SK-N-SH (cell line): ENCODE data around the gene ADAMTS6. TPM values are rescaled to one million over a fixed set of nuclear protein-coding genes. Genes with fewer than 3 reads are reported as not detected.

ENCODE experiments used
- CTCF ChIA-PET: fragments of 300-600, 350-600 bp; formaldehyde crosslinking; extraction: SDS; loops from one replicate; lab custom pipeline; 2021; lab: Yijun Ruan, JAX
- POLR2A ChIA-PET: fragments of 350-600 bp; sonication (Branson Sonifier 250); formaldehyde crosslinking; extraction: SDS; loops from one replicate; lab custom pipeline; 2020; ENCODE audit warnings: antibody characterized with exemption, inconsistent platforms; lab: Yijun Ruan, JAX
- DNase-seq: peaks from one replicate; pipeline ENCODE4 v3.0.0; 2012
- H2AFZ ChIP-seq: fragments of 200-600 bp; sonication (generic); 2 replicates; pipeline ENCODE4 v1.8.1; 2016; ENCODE audit warnings: antibody characterized with exemption, mild to moderate bottlenecking, low read depth
- H3F3A ChIP-seq: fragments of 200-600 bp; sonication (generic); replicated peaks from 2 replicates; pipeline ENCODE3; 2016; ENCODE audit warnings: antibody characterized with exemption, mild to moderate bottlenecking; ENCODE audit not compliant: insufficient read depth
- H3K27ac ChIP-seq, 2 experiments: fragments of 200-500 bp in 1 of 2; fragments of 200-600 bp in 1 of 2; sonication (Bioruptor generic) in 1 of 2; sonication (generic), shearing (Covaris generic) in 1 of 2; 2 replicates each; pipeline versions ENCODE4 v1.5.1 to v1.6.1; 2014 to 2016; ENCODE audit warnings: low read depth in 2 of 2, inconsistent platforms in 1 of 2, low read length in 1 of 2, mild to moderate bottlenecking in 1 of 2, mixed read lengths in 1 of 2
- H3K27me3 ChIP-seq: fragments of 200-600 bp; sonication (generic), shearing (Covaris generic); 2 replicates; pipeline ENCODE4 v1.6.1; 2016; ENCODE audit warnings: mixed run types; ENCODE audit not compliant: insufficient read depth
- H3K36me3 ChIP-seq, 2 experiments: fragments of 200-500 bp in 1 of 2; fragments of 200-600 bp in 1 of 2; sonication (Bioruptor generic) in 1 of 2; sonication (generic) in 1 of 2; replicated peaks in 1 of 2; 2 replicates each; pipeline versions ENCODE3 to v1.5.1; 2014 to 2016; ENCODE audit warnings: low read length in 1 of 2, mild to moderate bottlenecking in 1 of 2; ENCODE audit not compliant: insufficient read depth in 2 of 2, control insufficient read depth in 1 of 2
- H3K4me1 ChIP-seq, 2 experiments: fragments of 200-500 bp in 1 of 2; fragments of 200-600 bp in 1 of 2; sonication (Bioruptor generic) in 1 of 2; sonication (generic), shearing (Covaris generic) in 1 of 2; 2 replicates each; pipeline versions ENCODE4 v1.5.1 to v1.6.1; 2014 to 2016; ENCODE audit warnings: low read depth in 1 of 2, low read length in 1 of 2, mixed run types in 1 of 2; ENCODE audit not compliant: insufficient read depth in 2 of 2, control insufficient read depth in 1 of 2
- H3K4me2 ChIP-seq: fragments of 200-600 bp; sonication (generic), shearing (Covaris generic); 2 replicates; pipeline ENCODE4 v1.6.1; 2017; ENCODE audit warnings: mixed run types
- H3K4me3 ChIP-seq, 2 experiments: fragments of 200-500 bp in 1 of 2; fragments of 200-600 bp in 1 of 2; sonication (Bioruptor generic) in 1 of 2; sonication (generic), shearing (Covaris generic) in 1 of 2; 2 replicates each; pipeline versions ENCODE4 v1.5.1 to v1.8.1; 2014 to 2016; ENCODE audit warnings: low read depth in 2 of 2, inconsistent platforms in 1 of 2, low read length in 1 of 2, mild to moderate bottlenecking in 1 of 2, mixed read lengths in 1 of 2, moderate library complexity in 1 of 2
- H3K79me2 ChIP-seq: fragments of 200-600 bp; sonication (generic); 2 replicates; pipeline ENCODE4 v1.8.1; 2017; ENCODE audit warnings: mild to moderate bottlenecking; ENCODE audit not compliant: insufficient read depth
- H3K9ac ChIP-seq: fragments of 200-600 bp; sonication (generic); 2 replicates; pipeline ENCODE4 v1.6.1; 2017; ENCODE audit warnings: mixed run types
- H3K9me2 ChIP-seq: fragments of 200-600 bp; sonication (generic); 2 replicates; pipeline ENCODE4 v1.6.1; 2017; ENCODE audit warnings: mixed run types
- H3K9me3 ChIP-seq: fragments of 200-600 bp; sonication (generic); 2 replicates; pipeline ENCODE4 v1.6.1; 2017; ENCODE audit warnings: mixed run types, mild to moderate bottlenecking, moderate library complexity
- H4K20me1 ChIP-seq: fragments of 200-600 bp; sonication (generic); 2 replicates; pipeline ENCODE4 v1.6.1; 2017; ENCODE audit warnings: mild to moderate bottlenecking, mixed run types; ENCODE audit not compliant: insufficient read depth
- CHD2 ChIP-seq: fragments of 150-350 bp; IDR thresholded peaks from 2 replicates; pipeline ENCODE4 v1.6.1; 2018; ENCODE audit warnings: low read length; ENCODE audit not compliant: partially characterized antibody
- EZH2phosphoT487 ChIP-seq: fragments of 200-600 bp; sonication (generic); IDR thresholded peaks from 2 replicates; pipeline ENCODE4 v1.6.1; 2017; ENCODE audit warnings: low read depth, mixed run types, mild to moderate bottlenecking, antibody characterized with exemption, moderate library complexity, borderline replicate concordance
- FOSL2 ChIP-seq: IDR thresholded peaks from 2 replicates; pipeline ENCODE4 v1.4.0; 2012; ENCODE audit warnings: low read depth, mild to moderate bottlenecking, moderate library complexity, borderline replicate concordance
- FOXJ3 ChIP-seq: sonication (generic); formaldehyde crosslinking; IDR thresholded peaks from 2 replicates; pipeline ENCODE4 v1.5.1; 2020; ENCODE audit warnings: mild to moderate bottlenecking, missing genetic modification reagents
- FOXM1 ChIP-seq: IDR thresholded peaks from 2 replicates; pipeline ENCODE4 v1.4.0; 2012; ENCODE audit warnings: low read depth, mild to moderate bottlenecking
- JUND ChIP-seq: IDR thresholded peaks from 2 replicates; pipeline ENCODE4 v1.4.0; 2012
- MEF2A ChIP-seq: IDR thresholded peaks from 2 replicates; pipeline ENCODE4 v1.4.0; 2012; ENCODE audit warnings: low read depth, borderline replicate concordance
- NFIC ChIP-seq: IDR thresholded peaks from 2 replicates; pipeline ENCODE4 v1.4.0; 2012; ENCODE audit warnings: borderline replicate concordance
- NRF1 ChIP-seq: IDR thresholded peaks from 2 replicates; pipeline ENCODE4 v1.6.1; 2012; ENCODE audit warnings: low read depth, mild to moderate bottlenecking, low read length
- RCOR1 ChIP-seq: fragments of 150-350 bp; IDR thresholded peaks from 2 replicates; pipeline ENCODE4 v1.6.1; 2017; ENCODE audit warnings: antibody characterized with exemption, low read length
- RXRA ChIP-seq: IDR thresholded peaks from 2 replicates; pipeline ENCODE4 v1.4.0; 2012; ENCODE audit warnings: low read depth, mild to moderate bottlenecking, borderline replicate concordance
- SIN3A ChIP-seq: IDR thresholded peaks from 2 replicates; pipeline ENCODE4 v1.6.1; 2012; ENCODE audit warnings: low read depth, mild to moderate bottlenecking, low read length, moderate library complexity, borderline replicate concordance
- SMC3 ChIP-seq: IDR thresholded peaks from 2 replicates; pipeline ENCODE4 v1.6.1; 2012; ENCODE audit warnings: low read depth, low read length, improper control_type of control experiment
- TCF12 ChIP-seq: IDR thresholded peaks from 2 replicates; pipeline ENCODE4 v1.4.0; 2012
- WGBS: methylation state at CpG from one replicate; pipeline ENCODE4 v1.1.6; 2017; ENCODE audit warnings: low lambda C conversion rate; 5-methylcytosine and 5-hydroxymethylcytosine counted together
- polyA plus RNA-seq, 3 experiments: library from polyadenylated mRNA; depleted of rRNA; stranded (reverse); fragments of >200 nt; gene quantifications; 2 replicates each; pipeline ENCODE4 v1.2.3, GENCODE V29; 2012
- TF ChIP-seq, protein P1 (sequence below): IDR thresholded peaks from 2 replicates; pipeline ENCODE4 v1.6.1; 2012; ENCODE audit warnings: mild to moderate bottlenecking, low read depth, low read length, moderate library complexity
- TF ChIP-seq, protein P2 (sequence below): fragments of 150-350 bp; IDR thresholded peaks from 2 replicates; pipeline ENCODE4 v1.6.1; 2017; ENCODE audit warnings: antibody characterized with exemption, low read length, low read depth, borderline replicate concordance
- TF ChIP-seq, protein P3 (sequence below): IDR thresholded peaks from 2 replicates; pipeline ENCODE4 v1.4.0; 2012; ENCODE audit warnings: low read depth, borderline replicate concordance

The ADAMTS6 gene
- polyA plus RNA-seq, 1 of the 3 experiments (the other 2 are of a cell fraction) = 15.0 TPM

DNA sequence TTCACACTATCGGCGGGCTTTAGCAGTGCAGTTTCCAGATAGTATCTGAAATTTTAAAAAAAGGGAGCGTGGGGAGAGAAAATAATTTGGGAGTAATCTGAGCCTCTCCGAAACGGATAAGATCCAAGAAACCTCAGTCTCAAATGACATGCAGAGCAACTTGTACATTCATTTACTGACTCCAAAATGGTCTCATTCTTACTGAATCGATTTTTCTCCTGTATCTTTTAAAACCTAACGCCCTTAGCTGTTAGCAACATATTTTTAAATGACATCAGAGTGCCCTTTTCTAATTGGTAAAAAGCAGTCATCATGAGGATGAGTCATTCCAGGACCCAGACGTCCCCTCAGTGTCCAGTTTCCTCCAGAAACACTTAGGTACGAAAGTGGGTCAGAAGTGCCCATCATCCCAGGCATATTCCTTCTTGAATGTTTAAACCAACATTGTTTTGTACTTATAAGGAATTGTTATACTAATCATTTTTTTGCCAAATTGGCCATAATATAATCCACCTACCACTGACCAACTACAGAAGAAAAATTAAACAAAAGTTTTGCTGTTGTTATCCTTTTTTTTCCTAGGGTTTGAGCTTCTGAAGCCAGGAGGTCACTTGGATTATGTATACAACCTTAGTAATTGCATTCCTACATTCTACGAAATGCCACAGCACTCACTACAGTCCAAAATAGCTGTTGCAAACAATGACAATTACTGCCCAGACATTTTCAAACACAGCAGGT lies 354.4 kb downstream of the ADAMTS6 start:
- no peak overlapping the region for H3K4me3 ChIP-seq
- no peaks in the 10 kb centered on the region for H3K79me2 ChIP-seq
- CTCF ChIA-PET = interaction anchor here (1.4 to 1.5 kb wide), 2 partner anchors 11 to 262 kb away, joined by 3 read pairs; no protein-coding TSS in a partner anchor
- H3K27ac ChIP-seq = peak overlapping the region in 1 of 2 experiments; percentile 24; a peak in 1 of 4 replicates
- no peak for DNase-seq
- POLR2A ChIA-PET = interaction anchor here (0.7 kb wide), 1 partner anchor 18 kb away, joined by 3 read pairs; no protein-coding TSS in a partner anchor
- H4K20me1 ChIP-seq = no peaks in the 10 kb centered on the region
- H3K9ac ChIP-seq = no peak overlapping the region
- TF ChIP-seq NRF1 = no peak
- 0 out of 2 replicates have a peak, but pooled peaks have one; percentile 9 for TF ChIP-seq JUND
- no peak for TF ChIP-seq FOXJ3 (CRISPR knock-in tag)
- TF ChIP-seq SIN3A = no peak
- no peak for TF ChIP-seq RXRA
- peak; percentile 42 for TF ChIP-seq FOSL2
- TF ChIP-seq SMC3 = no peak
- no peaks in the 10 kb centered on the region for H3K36me3 ChIP-seq
- peak overlapping the region; percentile 57 for H2AFZ ChIP-seq
- H3K4me2 ChIP-seq = 0 out of 2 replicates have a peak overlapping the region, but pooled peaks have one; percentile 26
- no peaks in the 10 kb centered on the region for H3K9me2 ChIP-seq
- peaks cover 0 to 5% of the 10 kb centered on the region in 2 experiments; a peak in 2 of 4 replicates for H3K4me1 ChIP-seq
- H3K9me3 ChIP-seq = no peaks in the 10 kb centered on the region
- H3K27me3 ChIP-seq = no peaks in the 10 kb centered on the region
- H3F3A ChIP-seq = no peaks in the 10 kb centered on the region
- 76% methylated on average over 10 of the region's 10 CpGs for WGBS

DNA sequence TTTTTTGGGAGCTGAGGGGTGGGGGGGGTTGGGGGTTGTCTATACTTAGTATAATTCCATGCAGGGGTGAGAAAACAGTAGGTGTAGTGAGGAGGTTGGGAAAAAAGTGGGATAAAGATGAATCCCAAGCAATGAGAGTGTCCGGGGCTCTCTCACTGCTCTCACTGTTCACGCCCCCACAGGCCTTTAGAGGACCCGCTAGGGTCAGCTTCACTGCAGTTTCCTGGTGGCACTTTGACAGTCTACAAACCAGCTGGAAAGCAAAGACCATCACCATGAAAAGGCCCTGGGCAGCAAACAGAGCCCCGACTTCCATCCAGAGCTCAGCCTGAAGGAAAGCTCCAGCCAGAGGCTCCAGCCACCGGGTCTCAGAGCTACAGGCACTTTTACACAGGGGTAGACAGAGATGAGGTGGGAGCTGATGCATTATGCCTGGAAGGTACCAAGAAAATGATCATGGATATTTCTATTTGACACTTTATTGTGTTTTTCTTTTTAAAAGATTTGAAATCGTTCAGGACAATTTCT lies 355.1 kb downstream of the ADAMTS6 start:
- H3K9ac ChIP-seq = no peak overlapping the region
- 97% methylated on average over 6 of the region's 6 CpGs for WGBS
- H3K4me1 ChIP-seq = peaks cover 0 to 5% of the 10 kb centered on the region in 2 experiments; a peak in 2 of 4 replicates
- no peaks in the 10 kb centered on the region for H3K79me2 ChIP-seq
- no peaks in the 10 kb centered on the region for H3K36me3 ChIP-seq
- DNase-seq = no peak
- no peak overlapping the region for H3K4me3 ChIP-seq
- CTCF ChIA-PET = interaction anchor here (1.4 to 1.5 kb wide), 2 partner anchors 10 to 263 kb away, joined by 3 read pairs; no protein-coding TSS in a partner anchor
- H3K4me2 ChIP-seq = no peak overlapping the region
- no peaks in the 10 kb centered on the region for H3F3A ChIP-seq
- no peak overlapping the region for H3K27ac ChIP-seq
- no peaks in the 10 kb centered on the region for H3K9me2 ChIP-seq
- H2AFZ ChIP-seq = peak overlapping the region; percentile 57; the same call in 1 of the 2 replicates
- H3K27me3 ChIP-seq = no peaks in the 10 kb centered on the region
- no peaks in the 10 kb centered on the region for H4K20me1 ChIP-seq
- no peaks in the 10 kb centered on the region for H3K9me3 ChIP-seq
- POLR2A ChIA-PET = interaction anchor here (0.7 kb wide), 1 partner anchor 19 kb away, joined by 3 read pairs; no protein-coding TSS in a partner anchor
- TF ChIP-seq SIN3A = no peak
- TF ChIP-seq RXRA = no peak
- TF ChIP-seq EZH2phosphoT487 = no peak
- no peak for TF ChIP-seq CHD2
- TF ChIP-seq NFIC = no peak
- TF ChIP-seq FOXJ3 (CRISPR knock-in tag) = no peak
- no peak for TF ChIP-seq JUND
- no peak for TF ChIP-seq RCOR1
- no peak for TF ChIP-seq FOSL2
- no peak for TF ChIP-seq TCF12
- TF ChIP-seq, protein P1, sequence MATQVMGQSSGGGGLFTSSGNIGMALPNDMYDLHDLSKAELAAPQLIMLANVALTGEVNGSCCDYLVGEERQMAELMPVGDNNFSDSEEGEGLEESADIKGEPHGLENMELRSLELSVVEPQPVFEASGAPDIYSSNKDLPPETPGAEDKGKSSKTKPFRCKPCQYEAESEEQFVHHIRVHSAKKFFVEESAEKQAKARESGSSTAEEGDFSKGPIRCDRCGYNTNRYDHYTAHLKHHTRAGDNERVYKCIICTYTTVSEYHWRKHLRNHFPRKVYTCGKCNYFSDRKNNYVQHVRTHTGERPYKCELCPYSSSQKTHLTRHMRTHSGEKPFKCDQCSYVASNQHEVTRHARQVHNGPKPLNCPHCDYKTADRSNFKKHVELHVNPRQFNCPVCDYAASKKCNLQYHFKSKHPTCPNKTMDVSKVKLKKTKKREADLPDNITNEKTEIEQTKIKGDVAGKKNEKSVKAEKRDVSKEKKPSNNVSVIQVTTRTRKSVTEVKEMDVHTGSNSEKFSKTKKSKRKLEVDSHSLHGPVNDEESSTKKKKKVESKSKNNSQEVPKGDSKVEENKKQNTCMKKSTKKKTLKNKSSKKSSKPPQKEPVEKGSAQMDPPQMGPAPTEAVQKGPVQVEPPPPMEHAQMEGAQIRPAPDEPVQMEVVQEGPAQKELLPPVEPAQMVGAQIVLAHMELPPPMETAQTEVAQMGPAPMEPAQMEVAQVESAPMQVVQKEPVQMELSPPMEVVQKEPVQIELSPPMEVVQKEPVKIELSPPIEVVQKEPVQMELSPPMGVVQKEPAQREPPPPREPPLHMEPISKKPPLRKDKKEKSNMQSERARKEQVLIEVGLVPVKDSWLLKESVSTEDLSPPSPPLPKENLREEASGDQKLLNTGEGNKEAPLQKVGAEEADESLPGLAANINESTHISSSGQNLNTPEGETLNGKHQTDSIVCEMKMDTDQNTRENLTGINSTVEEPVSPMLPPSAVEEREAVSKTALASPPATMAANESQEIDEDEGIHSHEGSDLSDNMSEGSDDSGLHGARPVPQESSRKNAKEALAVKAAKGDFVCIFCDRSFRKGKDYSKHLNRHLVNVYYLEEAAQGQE = no peak
- TF ChIP-seq MEF2A = no peak
- TF ChIP-seq, protein P2, sequence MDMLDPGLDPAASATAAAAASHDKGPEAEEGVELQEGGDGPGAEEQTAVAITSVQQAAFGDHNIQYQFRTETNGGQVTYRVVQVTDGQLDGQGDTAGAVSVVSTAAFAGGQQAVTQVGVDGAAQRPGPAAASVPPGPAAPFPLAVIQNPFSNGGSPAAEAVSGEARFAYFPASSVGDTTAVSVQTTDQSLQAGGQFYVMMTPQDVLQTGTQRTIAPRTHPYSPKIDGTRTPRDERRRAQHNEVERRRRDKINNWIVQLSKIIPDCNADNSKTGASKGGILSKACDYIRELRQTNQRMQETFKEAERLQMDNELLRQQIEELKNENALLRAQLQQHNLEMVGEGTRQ = no peak
- TF ChIP-seq, protein P3, sequence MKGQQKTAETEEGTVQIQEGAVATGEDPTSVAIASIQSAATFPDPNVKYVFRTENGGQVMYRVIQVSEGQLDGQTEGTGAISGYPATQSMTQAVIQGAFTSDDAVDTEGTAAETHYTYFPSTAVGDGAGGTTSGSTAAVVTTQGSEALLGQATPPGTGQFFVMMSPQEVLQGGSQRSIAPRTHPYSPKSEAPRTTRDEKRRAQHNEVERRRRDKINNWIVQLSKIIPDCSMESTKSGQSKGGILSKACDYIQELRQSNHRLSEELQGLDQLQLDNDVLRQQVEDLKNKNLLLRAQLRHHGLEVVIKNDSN = no peak
- TF ChIP-seq FOXM1 = no peak
